Bronchus fibroblast of lung (primary cell): ENCODE results near the gene NRAP. TPM values are rescaled to one million over a fixed set of nuclear protein-coding genes. Genes with fewer than 3 reads are reported as not detected.

Source experiments
- total RNA-seq: library from RNA; depleted of rRNA; stranded (reverse); fragments of >200 nt; gene quantifications from 2 replicates; pipeline ENCODE4 v1.2.3, GENCODE V29; 2015

Gene NRAP, protein sequence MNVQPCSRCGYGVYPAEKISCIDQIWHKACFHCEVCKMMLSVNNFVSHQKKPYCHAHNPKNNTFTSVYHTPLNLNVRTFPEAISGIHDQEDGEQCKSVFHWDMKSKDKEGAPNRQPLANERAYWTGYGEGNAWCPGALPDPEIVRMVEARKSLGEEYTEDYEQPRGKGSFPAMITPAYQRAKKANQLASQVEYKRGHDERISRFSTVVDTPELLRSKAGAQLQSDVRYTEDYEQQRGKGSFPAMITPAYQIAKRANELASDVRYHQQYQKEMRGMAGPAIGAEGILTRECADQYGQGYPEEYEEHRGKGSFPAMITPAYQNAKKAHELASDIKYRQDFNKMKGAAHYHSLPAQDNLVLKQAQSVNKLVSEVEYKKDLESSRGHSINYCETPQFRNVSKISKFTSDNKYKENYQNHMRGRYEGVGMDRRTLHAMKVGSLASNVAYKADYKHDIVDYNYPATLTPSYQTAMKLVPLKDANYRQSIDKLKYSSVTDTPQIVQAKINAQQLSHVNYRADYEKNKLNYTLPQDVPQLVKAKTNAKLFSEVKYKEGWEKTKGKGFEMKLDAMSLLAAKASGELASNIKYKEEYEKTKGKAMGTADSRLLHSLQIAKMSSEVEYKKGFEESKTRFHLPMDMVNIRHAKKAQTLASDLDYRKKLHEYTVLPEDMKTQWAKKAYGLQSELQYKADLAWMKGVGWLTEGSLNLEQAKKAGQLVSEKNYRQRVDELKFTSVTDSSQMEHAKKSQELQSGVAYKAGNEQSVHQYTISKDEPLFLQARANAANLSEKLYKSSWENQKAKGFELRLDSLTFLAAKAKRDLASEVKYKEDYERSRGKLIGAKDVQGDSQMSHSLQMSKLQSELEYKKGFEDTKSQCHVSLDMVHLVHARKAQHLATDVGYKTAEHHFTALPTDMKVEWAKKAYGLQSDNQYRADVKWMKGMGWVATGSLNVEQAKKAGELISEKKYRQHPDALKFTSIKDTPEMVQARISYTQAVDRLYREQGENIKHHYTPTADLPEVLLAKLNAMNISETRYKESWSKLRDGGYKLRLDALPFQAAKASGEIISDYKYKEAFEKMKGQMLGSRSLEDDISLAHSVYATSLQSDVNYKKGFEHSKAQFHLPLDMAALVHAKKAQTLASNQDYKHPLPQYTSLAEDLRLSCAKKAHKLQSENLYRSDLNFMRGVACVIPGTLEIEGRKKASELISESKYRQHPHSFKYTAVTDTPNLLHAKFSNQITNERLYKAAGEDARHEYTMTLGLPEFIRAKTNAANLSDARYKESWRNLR (N-terminal part only)
- not detected in 2 replicates for total RNA-seq

DNA sequence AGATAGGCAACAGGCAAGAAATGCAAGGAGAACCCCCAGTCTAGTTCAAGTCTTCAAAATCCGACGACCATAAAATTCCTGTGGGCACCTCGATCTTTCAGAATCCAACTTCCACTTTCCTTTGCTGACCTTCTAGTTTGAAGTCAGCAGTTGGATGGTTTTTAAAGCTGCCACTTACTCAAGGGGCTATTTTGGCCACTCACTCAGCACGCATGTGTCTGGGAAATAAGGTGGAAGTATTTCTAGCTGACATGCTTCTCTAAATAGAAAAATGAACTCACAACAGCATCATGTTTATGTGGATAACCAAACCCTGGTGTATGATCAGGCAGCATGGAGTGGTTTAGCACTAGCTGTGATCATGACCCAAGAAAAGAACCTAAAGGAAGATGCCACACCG is at the start of gene NRAP:
Gene NRAP (minus strand): TSS at position 134 of the 400 bp plus-strand sequence. CDS start 159 bp downstream, outside the sequence.

DNA sequence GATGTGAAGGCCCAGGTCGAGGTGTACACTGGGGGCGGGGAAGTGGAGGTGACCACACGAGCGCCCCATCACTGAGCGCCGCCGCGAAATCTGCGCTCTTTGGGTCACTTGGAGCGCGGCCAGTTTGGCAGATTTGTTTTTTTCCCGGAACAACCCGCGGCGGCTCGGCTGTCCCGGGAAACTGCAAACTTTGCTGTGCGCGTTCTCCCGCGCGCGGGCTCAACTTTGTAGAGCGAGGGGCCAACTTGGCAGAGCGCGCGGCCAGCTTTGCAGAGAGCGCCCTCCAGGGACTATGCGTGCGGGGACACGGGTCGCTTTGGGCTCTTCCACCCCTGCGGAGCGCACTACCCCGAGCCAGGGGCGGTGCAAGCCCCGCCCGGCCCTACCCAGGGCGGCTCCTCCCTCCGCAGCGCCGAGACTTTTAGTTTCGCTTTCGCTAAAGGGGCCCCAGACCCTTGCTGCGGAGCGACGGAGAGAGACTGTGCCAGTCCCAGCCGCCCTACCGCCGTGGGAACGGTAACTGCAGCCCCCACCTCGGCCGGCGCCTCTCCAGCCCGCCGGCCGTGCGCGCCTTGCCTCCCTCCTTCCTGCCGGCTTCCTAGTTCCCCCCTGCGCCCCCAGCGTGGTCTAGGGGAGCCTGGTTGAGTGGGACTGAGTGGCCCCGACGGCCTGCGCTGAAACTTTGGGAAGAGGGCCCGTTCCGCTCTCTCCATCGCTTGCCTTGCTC is 15.8 kb upstream of the NRAP start, which contains the start of gene CASP7:
Gene CASP7 (plus strand): TSS at position 450 of the 727 bp plus-strand sequence. CDS start 17,582 bp downstream, outside the sequence.

DNA sequence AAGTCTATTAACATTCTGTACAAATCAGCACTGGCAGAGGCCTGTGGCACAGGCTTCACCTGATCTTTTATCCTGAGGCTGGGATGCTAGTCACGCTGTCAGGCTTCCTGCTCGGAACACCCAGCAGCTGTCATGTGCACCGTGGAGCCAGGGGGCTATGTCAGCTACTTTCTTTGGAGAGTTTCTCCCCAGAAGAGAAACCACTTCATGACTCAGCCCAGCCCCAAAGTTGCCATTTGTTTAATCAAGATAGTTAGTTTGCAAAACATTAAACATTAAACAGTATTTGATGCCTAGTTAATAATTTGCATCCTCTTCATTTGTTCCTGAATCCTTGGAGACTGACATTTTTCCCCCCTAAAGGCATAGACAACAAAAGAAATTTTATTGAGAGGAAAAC is 111.1 kb downstream of the NRAP start, which contains the start of gene HABP2:
Gene HABP2 (plus strand): TSS at position 353 of the 400 bp plus-strand sequence. CDS start 69 bp downstream, outside the sequence.

Other genes with a start within 250 kb of the NRAP start
- gene HABP2, start 111.0 kb downstream of the NRAP start, total RNA-seq: not detected in 2 replicates
- gene CASP7, start 15.9 kb upstream of the NRAP start, total RNA-seq: 16.9 and 18.8 TPM in 2 replicates
- gene PLEKHS1, start 87.6 kb upstream of the NRAP start, total RNA-seq: not detected in 2 replicates
- gene DCLRE1A, start 190.0 kb upstream of the NRAP start, total RNA-seq: 5.5 and 7.2 TPM in 2 replicates
- gene NHLRC2, start 190.6 kb upstream of the NRAP start, total RNA-seq: 18.0 and 20.8 TPM in 2 replicates